Iris pigment epithelial cell (primary cell): ENCODE data around the gene RPUSD4.

Experiments used
- DNase-seq: peaks from one replicate; pipeline ENCODE4 v3.0.0-alpha.2; 2011; ENCODE audit warnings: low read depth

The RPUSD4 gene

DNA sequence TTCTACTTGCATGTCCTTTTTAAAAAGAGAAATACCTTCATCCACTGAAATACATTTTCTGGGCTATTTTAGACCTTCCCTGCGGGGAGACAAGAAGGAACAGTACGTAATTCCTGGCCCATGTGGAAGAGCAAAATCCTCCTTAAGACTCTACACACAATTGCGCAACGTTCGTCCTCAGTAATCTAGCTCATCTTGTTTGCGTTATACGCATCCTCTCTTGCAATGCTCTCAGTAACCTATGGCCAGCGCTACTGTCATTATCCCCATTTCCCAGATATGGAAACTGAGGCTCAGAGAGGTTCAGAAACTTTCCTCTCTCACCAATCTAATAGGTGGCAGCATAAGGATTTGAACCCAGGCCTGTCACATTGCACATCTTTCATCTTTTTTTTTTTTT is 54.6 kb downstream of the RPUSD4 start:
- DNase-seq = no peak

DNA sequence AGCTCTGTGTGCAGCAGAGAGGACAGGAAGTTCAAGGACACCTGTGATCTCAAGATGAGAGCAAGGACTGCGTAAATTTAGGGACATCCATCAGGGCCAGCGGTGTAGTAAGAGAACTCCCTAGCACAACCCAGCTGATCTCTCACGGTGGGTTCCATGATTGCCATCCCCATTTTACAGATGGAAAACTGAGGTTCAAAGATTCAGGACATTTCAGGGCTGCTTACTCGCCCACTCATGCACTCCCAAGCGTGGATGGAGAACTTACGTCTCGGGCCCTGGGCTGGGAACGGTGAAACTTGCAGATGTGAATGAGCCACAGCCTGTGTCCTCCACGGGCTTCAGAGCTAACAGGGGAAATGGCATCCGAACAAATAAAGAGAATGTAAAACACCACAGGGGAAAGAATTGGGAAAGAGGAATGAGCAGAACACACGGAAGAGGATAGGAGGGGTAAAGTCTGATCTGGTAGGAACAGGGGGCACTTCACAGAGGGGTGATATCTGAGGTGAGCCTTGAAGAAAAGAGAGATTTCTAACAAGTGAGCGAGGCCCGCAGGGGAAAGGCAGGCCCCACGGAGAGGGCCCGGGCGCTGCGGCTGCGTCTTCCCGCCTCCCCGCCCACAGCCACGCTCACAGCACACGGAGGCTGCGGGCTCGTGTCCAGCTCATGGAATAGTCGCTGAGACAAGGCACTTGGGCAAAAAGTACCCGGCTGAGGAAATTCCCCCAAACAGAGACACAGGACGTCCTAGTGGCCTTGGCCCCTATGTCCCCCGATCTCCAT is 55.9 kb downstream of the RPUSD4 start:
- no peak for DNase-seq

DNA sequence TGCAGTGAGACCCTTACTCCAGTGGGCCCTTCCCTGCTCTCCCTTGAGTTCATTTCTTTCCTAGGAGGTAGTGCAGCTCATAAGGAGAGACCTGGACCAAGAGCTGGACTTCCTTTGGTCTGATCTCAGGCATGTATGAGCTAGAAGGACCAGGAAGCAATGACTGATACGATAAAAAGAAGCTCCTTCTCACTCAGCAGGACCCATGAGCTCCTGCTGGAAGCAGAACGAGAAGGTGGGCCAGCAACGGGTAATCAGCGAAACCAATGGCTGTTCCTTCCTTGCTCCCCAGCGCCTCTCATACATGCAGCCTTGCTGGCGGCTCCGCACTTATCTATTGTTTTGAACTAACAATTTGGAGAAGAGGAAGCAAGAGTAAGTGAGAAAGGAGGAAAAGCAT is 56.8 kb downstream of the RPUSD4 start:
- DNase-seq = no peak

DNA sequence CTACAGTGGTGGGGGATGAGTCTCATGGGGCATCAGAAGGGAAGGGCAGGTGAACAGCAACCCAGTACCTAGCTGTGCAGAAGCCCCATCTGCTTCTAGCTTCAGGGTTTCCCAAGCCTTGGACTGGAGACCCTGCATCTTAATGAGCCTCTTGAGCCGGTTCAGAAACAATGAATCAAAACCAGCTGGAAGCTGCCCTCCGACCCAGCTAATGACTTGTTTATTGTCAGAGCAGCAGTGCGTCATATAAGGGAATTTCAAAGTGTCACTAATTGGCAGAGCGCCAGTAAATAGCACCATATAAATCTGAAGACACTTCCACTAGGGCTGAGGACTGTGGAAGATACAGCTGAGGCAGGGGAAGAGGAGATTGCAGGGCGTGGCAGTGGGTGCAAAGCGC is 57.5 kb downstream of the RPUSD4 start:
- peak; percentile 18 for DNase-seq

DNA sequence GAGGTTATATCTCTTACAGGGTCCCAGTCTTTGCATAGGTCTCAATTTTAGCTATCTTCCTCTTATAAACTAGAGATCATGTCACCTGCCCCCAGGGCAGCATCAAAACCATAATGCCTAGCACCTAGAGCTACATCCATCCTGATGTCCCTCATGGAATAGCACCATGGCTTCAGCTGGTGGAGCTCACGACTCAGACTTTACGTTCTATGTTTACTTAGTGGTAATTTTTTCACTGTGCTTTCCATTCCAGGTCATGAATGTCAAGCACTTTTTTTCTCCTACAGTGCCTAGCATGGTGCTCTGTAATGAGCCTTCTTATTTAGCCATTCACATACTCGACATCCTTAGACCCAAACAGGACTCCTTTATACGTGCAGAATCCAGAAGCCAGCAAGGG is 58.4 kb downstream of the RPUSD4 start:
- DNase-seq = no peak

DNA sequence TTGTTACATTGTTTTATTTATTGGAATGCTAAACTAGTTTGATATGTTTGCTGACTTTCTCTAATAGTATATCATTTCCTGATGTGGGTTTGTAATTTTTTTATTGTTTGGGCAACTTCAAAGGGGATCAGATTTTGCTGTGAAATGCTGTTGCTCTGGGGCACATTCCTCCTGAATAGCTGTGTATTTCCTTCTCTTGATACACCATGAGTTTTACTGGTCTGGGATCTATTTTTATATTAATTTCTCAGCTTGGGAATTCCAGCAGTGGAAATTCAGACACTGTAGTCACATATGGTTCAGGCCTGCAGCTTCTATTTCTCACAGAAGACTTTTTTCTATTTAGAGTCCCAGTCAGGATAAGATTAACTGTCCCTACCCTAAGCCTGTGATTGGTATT is 58.9 kb downstream of the RPUSD4 start:
- no peak for DNase-seq

DNA sequence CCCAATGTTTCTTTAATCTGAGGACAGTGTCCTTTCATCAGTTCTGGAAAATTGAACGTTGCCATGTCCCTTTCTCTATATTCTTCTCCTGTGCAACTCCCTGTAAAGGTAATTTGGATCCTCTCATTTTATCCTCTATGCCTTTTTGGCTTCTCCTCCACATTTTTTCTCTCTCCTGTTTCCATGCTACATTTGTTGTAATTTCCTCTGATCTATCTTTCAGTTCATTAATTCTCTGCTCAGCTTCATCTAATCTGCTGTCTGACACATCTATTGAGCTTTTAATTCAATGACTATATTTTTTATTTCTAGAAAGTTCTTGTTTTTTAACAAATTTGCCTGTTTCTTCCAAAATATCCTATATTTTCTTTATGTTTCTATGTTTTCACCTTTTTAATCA is 59.3 kb downstream of the RPUSD4 start:
- no peak for DNase-seq
